H54 (cell line): ENCODE measurements around the gene C1QTNF1.

Source experiments
- DNase-seq: peaks from one replicate; pipeline ENCODE4 v3.0.0; 2011; ENCODE audit warnings: low spot score, mixed read lengths; ENCODE audit not compliant: insufficient read length
- FAIRE-seq: peaks from 3 replicates; lab custom pipeline; 2011; peaks lifted over from hg19 to GRCh38; lab: Jason Lieb, UNC
- POLR2A ChIP-seq: IDR thresholded peaks from 2 replicates; pipeline ENCODE4 v1.6.1; 2011; ENCODE audit warnings: low read depth, mild to moderate bottlenecking, low read length

Gene C1QTNF1

GRCh38 chr17:79048826-79049755 is 25.1 kb downstream of the C1QTNF1 start:
- TF ChIP-seq POLR2A: no peak
- FAIRE-seq (no peak), DNase-seq (no peak)

GRCh38 chr17:79049821-79050220 is 25.9 kb downstream of the C1QTNF1 start:
- FAIRE-seq: no peak
- DNase-seq: no peak
- no peak for TF ChIP-seq POLR2A

GRCh38 chr17:79050551-79050950 is 26.6 kb downstream of the C1QTNF1 start:
- TF ChIP-seq POLR2A: no peak
- FAIRE-seq (no peak), DNase-seq (no peak)

GRCh38 chr17:79051306-79051705 is 27.3 kb downstream of the C1QTNF1 start:
- no peak for TF ChIP-seq POLR2A
- FAIRE-seq (no peak), DNase-seq (no peak)

GRCh38 chr17:79052131-79052530 is 28.2 kb downstream of the C1QTNF1 start:
- DNase-seq (no peak), FAIRE-seq (no peak)
- no peak for TF ChIP-seq POLR2A

GRCh38 chr17:79053251-79053925 is 29.4 kb downstream of the C1QTNF1 start:
- FAIRE-seq: peak; percentile 11
- DNase-seq: peak; percentile 73
- TF ChIP-seq POLR2A: no peak

- FAIRE-seq: no peak
- DNase-seq: no peak
- TF ChIP-seq POLR2A: no peak
Measured at GRCh38 chr17:79054200-79054960, 30.4 kb downstream of the C1QTNF1 start.

GRCh38 chr17:79055197-79055596 is 31.2 kb downstream of the C1QTNF1 start:
- no peak for FAIRE-seq
- no peak for DNase-seq
- TF ChIP-seq POLR2A: no peak

- DNase-seq: no peak
- FAIRE-seq: no peak
- no peak for TF ChIP-seq POLR2A
Measured at GRCh38 chr17:79057737-79058385, 33.9 kb downstream of the C1QTNF1 start.

GRCh38 chr17:79062691-79063090 is 38.7 kb downstream of the C1QTNF1 start:
- DNase-seq: no peak
- TF ChIP-seq POLR2A: no peak
- no peak for FAIRE-seq

GRCh38 chr17:79064026-79064425 is 40.1 kb downstream of the C1QTNF1 start:
- TF ChIP-seq POLR2A: no peak
- DNase-seq (no peak), FAIRE-seq (no peak)

GRCh38 chr17:79065105-79065670 is 41.2 kb downstream of the C1QTNF1 start:
- DNase-seq (no peak), FAIRE-seq (no peak)
- no peak for TF ChIP-seq POLR2A

GRCh38 chr17:79066963-79067362 is 43.0 kb downstream of the C1QTNF1 start:
- TF ChIP-seq POLR2A: no peak
- DNase-seq (no peak), FAIRE-seq (no peak)
